Ovary (tissue), 3 donors: ENCODE results near the gene PRSS21.

Experiments
- CTCF ChIP-seq, 3 donors: fragments of 450-650 bp in 2 of 3; fragments of 200-600 bp in 1 of 3; IDR thresholded peaks; one replicate each; pipeline versions ENCODE4 v1.5.1 to v1.8.0; 2016 to 2022; ENCODE audit warnings: antibody characterized with exemption in 3 of 3, mild to moderate bottlenecking in 1 of 3
- POLR2A ChIP-seq: fragments of 450-650 bp; IDR thresholded peaks from one replicate; pipeline ENCODE4 v1.6.1; 2017; ENCODE audit warnings: antibody characterized with exemption, mild to moderate bottlenecking, moderate library complexity
- donor health status: DM: no; HTN: no; CAD: no.

- no peak for TF ChIP-seq CTCF (IDR thresholded peaks at IDR 0.05)
- no peak for TF ChIP-seq POLR2A
These were observed 5.5 kb downstream of the PRSS21 start for GRCh38 chr16:2822496-2822895.
